ENCODE measurements around the gene ADD1. TPM values are rescaled to one million over a fixed set of nuclear protein-coding genes. Genes with fewer than 3 reads are reported as not detected.
A peak's percentile ranks its signal among the peaks of the same experiment; 100 is the strongest.
"Not testable (repeated sequence)": the region's sequence is repeated elsewhere in the genome, so short reads cannot be mapped to it uniquely, and the experiment has no call there.

The ADD1 gene
- total RNA-seq, 4 donors from 2014 or later = 122 to 299 (median 196) TPM

DNA sequence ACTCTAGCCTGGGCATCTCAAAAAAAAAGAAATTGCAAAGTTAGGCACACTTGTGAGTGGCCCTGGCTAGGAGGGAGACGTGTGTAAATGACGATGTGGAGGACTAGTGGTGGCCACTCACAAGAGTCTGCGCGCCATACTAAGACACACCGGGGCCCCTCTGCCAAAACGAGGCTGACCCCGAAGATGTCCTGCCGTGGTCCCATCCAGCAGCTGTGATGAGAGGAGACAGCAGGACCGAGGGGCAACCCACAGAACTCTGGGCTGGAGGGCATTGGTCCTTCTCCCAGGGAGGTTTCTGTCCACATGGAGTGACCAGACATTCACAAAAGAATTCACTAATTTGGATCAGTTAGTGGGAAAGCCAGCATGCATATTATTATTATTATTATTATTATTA lies 72.1 kb downstream of the ADD1 start:
- TF ChIP-seq POLR2AphosphoS5 (IDR thresholded peaks at IDR 0.05) = no peak
- no peak for TF ChIP-seq EP300 (IDR thresholded peaks at IDR 0.05)
- no peak for TF ChIP-seq POLR2A (IDR thresholded peaks at IDR 0.05)
- TF ChIP-seq, protein P1, sequence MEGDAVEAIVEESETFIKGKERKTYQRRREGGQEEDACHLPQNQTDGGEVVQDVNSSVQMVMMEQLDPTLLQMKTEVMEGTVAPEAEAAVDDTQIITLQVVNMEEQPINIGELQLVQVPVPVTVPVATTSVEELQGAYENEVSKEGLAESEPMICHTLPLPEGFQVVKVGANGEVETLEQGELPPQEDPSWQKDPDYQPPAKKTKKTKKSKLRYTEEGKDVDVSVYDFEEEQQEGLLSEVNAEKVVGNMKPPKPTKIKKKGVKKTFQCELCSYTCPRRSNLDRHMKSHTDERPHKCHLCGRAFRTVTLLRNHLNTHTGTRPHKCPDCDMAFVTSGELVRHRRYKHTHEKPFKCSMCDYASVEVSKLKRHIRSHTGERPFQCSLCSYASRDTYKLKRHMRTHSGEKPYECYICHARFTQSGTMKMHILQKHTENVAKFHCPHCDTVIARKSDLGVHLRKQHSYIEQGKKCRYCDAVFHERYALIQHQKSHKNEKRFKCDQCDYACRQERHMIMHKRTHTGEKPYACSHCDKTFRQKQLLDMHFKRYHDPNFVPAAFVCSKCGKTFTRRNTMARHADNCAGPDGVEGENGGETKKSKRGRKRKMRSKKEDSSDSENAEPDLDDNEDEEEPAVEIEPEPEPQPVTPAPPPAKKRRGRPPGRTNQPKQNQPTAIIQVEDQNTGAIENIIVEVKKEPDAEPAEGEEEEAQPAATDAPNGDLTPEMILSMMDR (IDR thresholded peaks at IDR 0.05) = no peak
- WGBS = 88% methylated on average over 9 of the region's 9 CpGs
- Histone ChIP-seq H3K27me3 (no peaks in the 10 kb centered on the region), H3K9me3 (no peaks in the 10 kb centered on the region), H3K4me3 (no peak overlapping the region), H3K36me3 (peaks cover 64% of the 10 kb centered on the region), H3K4me1 (no peaks in the 10 kb centered on the region), H3K27ac (no peak overlapping the region)
- DNase-seq (ENCODE audit: low spot score in 2 of 2) = peak in 1 of 2 donors; percentile 41

DNA sequence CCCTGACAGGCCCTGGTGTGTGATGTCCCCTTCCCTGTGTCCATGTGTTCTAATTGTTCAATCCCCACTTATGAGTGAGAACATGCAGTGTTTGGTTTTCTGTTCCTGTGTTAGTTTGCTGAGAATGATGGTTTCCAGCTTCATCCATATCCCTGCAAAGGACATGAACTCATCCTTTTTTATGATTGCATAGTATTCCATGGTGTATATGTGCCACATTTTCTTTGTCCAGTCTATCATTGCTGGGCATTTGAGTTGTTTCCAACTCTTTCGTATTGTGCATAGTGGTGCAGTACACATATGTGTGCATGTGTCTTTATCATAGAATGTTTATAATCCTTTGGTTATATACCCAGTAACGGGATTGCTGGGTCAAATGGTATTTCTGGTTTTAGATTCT lies 73.1 kb downstream of the ADD1 start:
- not testable (repeated sequence) for H3K4me1 ChIP-seq; DNase-seq (ENCODE audit: low spot score in 2 of 2); H3K4me3 ChIP-seq; H3K27me3 ChIP-seq; H3K9me3 ChIP-seq; H3K27ac ChIP-seq
- H3K36me3 ChIP-seq = peaks cover 58% of the 10 kb centered on the region
- WGBS = 100% methylated on average over 2 of the region's 2 CpGs

- not testable (repeated sequence) for H3K9me3 ChIP-seq; H3K27me3 ChIP-seq; DNase-seq (ENCODE audit: low spot score in 2 of 2); H3K4me1 ChIP-seq; H3K4me3 ChIP-seq; H3K27ac ChIP-seq
- H3K36me3 ChIP-seq = peaks cover 54% of the 10 kb centered on the region
- 78% methylated on average over 2 of the region's 2 CpGs for WGBS
Observed at GRCh38 chr4:2918300-2918699, 74.7 kb downstream of the ADD1 start.

DNA sequence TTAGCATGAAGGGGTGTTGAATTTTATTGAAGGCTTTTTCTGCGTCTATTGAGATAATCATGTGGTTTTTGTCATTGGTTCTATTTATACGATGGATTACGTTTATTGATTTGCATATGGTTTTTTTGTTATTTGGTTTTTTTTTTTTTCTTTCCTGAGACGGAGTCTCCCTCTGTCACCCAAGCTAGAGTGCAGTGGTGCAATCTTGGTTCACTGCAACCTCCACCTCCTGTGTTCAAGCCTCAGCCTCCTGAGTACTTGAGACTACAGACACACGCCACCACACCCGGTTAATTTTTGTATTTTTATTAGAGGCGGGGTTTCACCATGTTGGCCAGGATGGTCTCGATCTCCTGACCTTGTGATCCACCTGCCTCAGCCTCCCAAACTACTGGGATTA lies 75.1 kb downstream of the ADD1 start:
- WGBS = 91% methylated on average over 8 of the region's 8 CpGs
- H3K36me3 ChIP-seq = peaks cover 54% of the 10 kb centered on the region

GRCh38 chr4:2922453-2923101 lies 78.9 kb downstream of the ADD1 start:
- WGBS = 96% methylated on average over 4 of the region's 7 CpGs
- not testable (repeated sequence) for H3K9me3 ChIP-seq, H3K27ac ChIP-seq, H3K4me3 ChIP-seq, H3K27me3 ChIP-seq
- Histone ChIP-seq H3K4me1 (peaks cover 18% of the 10 kb centered on the region), H3K36me3 (peaks cover 55% of the 10 kb centered on the region)
- DNase-seq (ENCODE audit: low spot score in 2 of 2) = peak; percentile 49 to 58

More for the DNA sequence above, 75.1 kb downstream of the ADD1 start:
- H3K4me1 ChIP-seq = peaks cover 13% of the 10 kb centered on the region
- H3K27me3 ChIP-seq; DNase-seq (ENCODE audit: low spot score in 2 of 2); H3K27ac ChIP-seq; H3K4me3 ChIP-seq; H3K9me3 ChIP-seq: not testable (repeated sequence)

DNA sequence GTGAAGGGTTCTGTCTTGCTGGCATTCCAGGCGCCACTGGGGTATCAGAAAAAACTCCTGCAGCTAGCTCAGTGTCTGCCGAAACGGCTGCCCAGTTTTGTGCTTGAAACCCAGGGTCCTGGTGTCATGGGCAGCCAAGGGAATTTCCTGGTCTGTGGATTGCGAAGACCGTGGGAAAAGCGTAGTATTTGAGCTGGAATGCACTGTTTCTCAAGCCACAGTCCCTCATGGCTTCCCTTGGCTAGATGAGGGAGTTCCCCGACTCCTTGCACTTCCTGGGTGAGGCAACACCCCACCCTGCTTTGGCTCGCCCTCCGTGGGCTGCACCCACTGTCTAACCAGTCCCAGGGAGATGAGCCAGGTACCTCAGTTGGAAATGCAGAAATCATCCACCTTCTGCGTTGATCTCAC lies 79.5 kb downstream of the ADD1 start:
- TF ChIP-seq EP300 (IDR thresholded peaks at IDR 0.05) = no peak
- no peak for TF ChIP-seq POLR2A (IDR thresholded peaks at IDR 0.05)
- TF ChIP-seq, protein P1 (IDR thresholded peaks at IDR 0.05) = no peak
- no peak for TF ChIP-seq POLR2AphosphoS5 (IDR thresholded peaks at IDR 0.05)
- Histone ChIP-seq H3K27ac (peak overlapping the region; percentile 9), H3K36me3 (peaks cover 58% of the 10 kb centered on the region), H3K4me3 (no peak overlapping the region), H3K4me1 (peaks cover 18% of the 10 kb centered on the region), H3K9me3 (no peaks in the 10 kb centered on the region), H3K27me3 (no peaks in the 10 kb centered on the region)
- peak; percentile 30 to 59 for DNase-seq (ENCODE audit: low spot score in 2 of 2)
- 73% methylated on average over 8 of the region's 10 CpGs for WGBS

- no peaks in the 10 kb centered on the region for H3K9me3 ChIP-seq
- peaks cover 63% of the 10 kb centered on the region for H3K36me3 ChIP-seq
- peak overlapping the region; percentile 9 for H3K27ac ChIP-seq
- H3K4me1 ChIP-seq = peaks cover 18% of the 10 kb centered on the region
- TF ChIP-seq POLR2A (IDR thresholded peaks at IDR 0.05) = no peak
- TF ChIP-seq POLR2AphosphoS5 (IDR thresholded peaks at IDR 0.05) = no peak
- no peak for TF ChIP-seq EP300 (IDR thresholded peaks at IDR 0.05)
- TF ChIP-seq, protein P1 (IDR thresholded peaks at IDR 0.05) = no peak
- no peak overlapping the region for H3K4me3 ChIP-seq
- H3K27me3 ChIP-seq = no peaks in the 10 kb centered on the region
- DNase-seq (ENCODE audit: low spot score in 2 of 2) = peak; percentile 52 to 77
- 82% methylated on average over 16 of the region's 16 CpGs for whole genome bisulfite sequencing
Observed at GRCh38 chr4:2923668-2924173, 80.1 kb downstream of the ADD1 start.

Data from suprapubic skin (tissue), 4 donors.